Lower leg skin (tissue), 4 donors: ENCODE measurements around the gene C5orf58. TPM values are rescaled to one million over a fixed set of nuclear protein-coding genes. Genes with fewer than 3 reads are reported as not detected.

Experiments
- DNase-seq, 2 donors: peaks; one replicate each; pipeline ENCODE4 v3.0.0-alpha.2; 2019; ENCODE audit warnings: low spot score in 2 of 2
- H3K4me3 ChIP-seq: fragments of 200-600 bp; sonication (generic); 2 replicates; pipeline ENCODE4 v1.5.1; 2017; ENCODE audit warnings: mild to moderate bottlenecking, low read depth; ENCODE audit not compliant: poor library complexity, severe bottlenecking
- CTCF ChIP-seq, 3 donors: fragments of 450-650 bp; IDR thresholded peaks; one replicate each; pipeline ENCODE4 v1.5.1; 2016; ENCODE audit warnings: antibody characterized with exemption in 3 of 3, mild to moderate bottlenecking in 3 of 3, moderate library complexity in 2 of 3
- POLR2A ChIP-seq, 2 donors: fragments of 450-650 bp; IDR thresholded peaks; one replicate each; pipeline ENCODE4 v1.6.1; 2016 to 2017; ENCODE audit warnings: antibody characterized with exemption in 2 of 2, mild to moderate bottlenecking in 1 of 2, moderate library complexity in 1 of 2
- WGBS, 2 donors: methylation state at CpG; one replicate each; pipeline ENCODE4 v1.1.5; 2018; 5-methylcytosine and 5-hydroxymethylcytosine counted together
- intact Hi-C: fragments of 100-400 bp; cut with DNase I; formaldehyde crosslinking; loops from one replicate; pipeline ENCODE4 v1.15.0; 2023; ENCODE audit warnings: low total_unique reads
- total RNA-seq, 4 donors: library from RNA; depleted of rRNA; stranded (reverse); fragments of >200 nt; gene quantifications; one replicate each; pipeline ENCODE4 v1.1.0, GENCODE V29; 2016

The C5orf58 gene
- total RNA-seq, 4 donors from 2014 or later: 0.19 TPM; not detected in 3

- DNase-seq: no peak
- TF ChIP-seq POLR2A (IDR thresholded peaks at IDR 0.05) (no peak), CTCF (IDR thresholded peaks at IDR 0.05) (no peak)
Measured at GRCh38 chr5:170190436-170191134, 42.2 kb upstream of the C5orf58 start.

GRCh38 chr5:170192829-170193228 is 40.0 kb upstream of the C5orf58 start:
- intact Hi-C loops: no loop called here
- no peak overlapping the region for H3K4me3 ChIP-seq
- WGBS, 2 donors: 82 to 84% methylated on average over 12 of the region's 12 CpGs
- no peak for DNase-seq
- TF ChIP-seq CTCF (IDR thresholded peaks at IDR 0.05) (no peak), POLR2A (IDR thresholded peaks at IDR 0.05) (no peak)

More at GRCh38 chr5:170190436-170191134, 42.2 kb upstream of the C5orf58 start:
- intact Hi-C loops: no loop called here
- WGBS, 2 donors: 68 to 73% methylated on average over 6 of the region's 6 CpGs
- no peak overlapping the region for H3K4me3 ChIP-seq

GRCh38 chr5:170195961-170196360 is 36.8 kb upstream of the C5orf58 start:
- 56 to 59% methylated on average over 4 of the region's 4 CpGs for whole genome bisulfite sequencing, 2 donors
- DNase-seq: no peak
- TF ChIP-seq CTCF (IDR thresholded peaks at IDR 0.05) (no peak), POLR2A (IDR thresholded peaks at IDR 0.05) (no peak)
- intact Hi-C loops: no loop called here
- H3K4me3 ChIP-seq: no peak overlapping the region

- 0% methylated on average over 1 of the region's 1 CpG for WGBS, 2 donors
- TF ChIP-seq POLR2A (IDR thresholded peaks at IDR 0.05) (no peak), CTCF (IDR thresholded peaks at IDR 0.05) (no peak)
- no peak overlapping the region for H3K4me3 ChIP-seq
- intact Hi-C loops: no loop called here
- DNase-seq: no peak
Measured at GRCh38 chr5:170200876-170201275, 31.9 kb upstream of the C5orf58 start.

- 49 to 56% methylated on average over 2 of the region's 2 CpGs for WGBS, 2 donors
- DNase-seq: no peak
- H3K4me3 ChIP-seq: no peak overlapping the region
- no peak for TF ChIP-seq CTCF (IDR thresholded peaks at IDR 0.05)
- no peak for TF ChIP-seq POLR2A (IDR thresholded peaks at IDR 0.05)
- intact Hi-C loops: no loop called here
Measured at GRCh38 chr5:170201311-170201710, 31.5 kb upstream of the C5orf58 start.

- no peak for DNase-seq
- TF ChIP-seq CTCF (IDR thresholded peaks at IDR 0.05) (no peak), POLR2A (IDR thresholded peaks at IDR 0.05) (no peak)
- WGBS, 2 donors: 58 to 59% methylated on average over 2 of the region's 2 CpGs
- intact Hi-C loops: no loop called here
- no peak overlapping the region for H3K4me3 ChIP-seq
Measured at GRCh38 chr5:170202117-170202516, 30.7 kb upstream of the C5orf58 start.
